ENCODE data around the gene NF1.
"Not testable (repeated sequence)": the region's sequence is repeated elsewhere in the genome, so short reads cannot be mapped to it uniquely, and the experiment has no call there.

Gene NF1

DNA sequence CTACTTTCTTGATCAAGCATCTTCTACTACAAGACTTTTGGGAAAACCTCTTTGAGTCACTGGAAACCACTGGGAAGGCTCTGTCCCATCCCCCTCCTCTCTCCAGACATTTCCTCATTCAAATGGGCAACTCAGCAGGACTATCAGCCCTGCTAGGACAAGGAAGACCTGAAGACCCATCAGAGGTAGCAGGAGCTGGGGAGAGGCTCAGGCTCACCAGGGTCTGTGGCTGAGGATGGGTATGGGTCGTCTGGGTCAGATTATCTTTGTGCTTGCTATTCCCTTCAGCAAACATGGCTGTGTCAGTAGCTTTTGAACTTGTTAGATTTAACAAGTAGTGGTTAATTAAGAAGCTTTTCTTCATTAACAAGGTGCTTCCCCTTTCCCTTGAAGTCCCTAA is 15.0 kb upstream of the NF1 start:
- DNase-seq: no peak

DNA sequence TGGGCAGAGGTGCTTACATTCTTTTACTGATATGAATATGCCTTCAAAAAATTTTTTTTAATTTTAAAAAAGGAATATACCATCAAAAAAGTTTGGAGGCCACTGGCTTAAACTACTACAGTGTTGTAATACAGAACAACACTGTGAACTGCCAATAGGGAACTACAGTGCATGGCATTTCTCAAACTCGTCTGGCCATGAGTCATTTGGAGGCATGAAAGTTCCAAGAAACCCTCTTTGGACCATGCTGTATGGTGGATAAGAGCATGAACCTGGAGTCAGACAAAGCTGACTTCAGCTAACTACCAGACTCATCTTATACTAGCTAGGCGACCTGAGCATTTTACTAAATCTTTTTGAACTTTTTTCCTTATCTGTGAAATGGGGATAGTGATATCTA is 9.2 kb upstream of the NF1 start:
- DNase-seq: no peak

- DNase-seq: no peak
Measured at GRCh38 chr17:31089471-31089870, 5.3 kb upstream of the NF1 start.

- DNase-seq: not testable (repeated sequence)
Measured at GRCh38 chr17:31090650-31091049, 4.1 kb upstream of the NF1 start.

GRCh38 chr17:31092475-31093064 is 2.2 kb upstream of the NF1 start:
- DNase-seq: no peak

GRCh38 chr17:31093866-31094599 is 744 bp upstream of the NF1 start:
- DNase-seq: no peak

DNA sequence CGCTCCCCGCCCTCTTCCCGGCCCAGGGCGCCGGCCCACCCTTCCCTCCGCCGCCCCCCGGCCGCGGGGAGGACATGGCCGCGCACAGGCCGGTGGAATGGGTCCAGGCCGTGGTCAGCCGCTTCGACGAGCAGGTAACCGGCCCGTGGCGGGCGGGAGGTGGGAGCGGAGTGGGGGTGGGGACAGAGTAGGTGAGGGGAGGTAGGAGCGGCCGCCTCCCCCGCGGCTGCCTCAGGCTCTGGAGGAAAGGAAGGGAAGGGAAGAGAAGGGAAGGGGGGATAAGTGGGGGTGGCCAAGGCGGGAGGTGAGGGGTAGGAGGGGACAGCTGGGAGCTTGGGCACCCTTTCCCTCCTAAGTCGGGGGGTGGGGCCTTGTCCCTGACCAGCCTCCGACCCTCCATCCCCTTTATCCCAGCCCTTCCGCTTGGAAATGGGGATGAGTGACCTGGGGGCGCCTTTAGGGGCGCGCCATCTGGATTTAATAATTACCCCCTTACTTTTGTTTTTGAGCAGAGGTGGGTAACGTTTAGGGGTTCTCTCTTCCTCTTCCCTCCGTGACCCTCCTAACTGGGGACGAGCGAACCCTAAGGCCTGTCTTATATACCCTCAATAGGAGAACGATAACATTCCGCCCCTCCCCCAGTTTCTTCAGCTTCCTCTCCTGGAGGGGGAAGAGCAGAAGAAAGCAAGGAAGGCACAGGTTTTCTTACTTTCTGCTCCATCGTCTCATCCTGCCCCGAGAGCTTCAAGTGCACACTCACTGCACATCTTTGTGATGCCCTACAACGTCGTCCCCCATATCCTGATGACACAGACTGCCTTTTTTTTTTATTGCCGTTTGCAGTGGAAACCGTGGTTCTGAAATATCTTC is 694 bp downstream of the NF1 start:
- peak; percentile 13 for DNase-seq

- no peak for DNase-seq
Measured at GRCh38 chr17:31096106-31096436, 1.3 kb downstream of the NF1 start.

DNA sequence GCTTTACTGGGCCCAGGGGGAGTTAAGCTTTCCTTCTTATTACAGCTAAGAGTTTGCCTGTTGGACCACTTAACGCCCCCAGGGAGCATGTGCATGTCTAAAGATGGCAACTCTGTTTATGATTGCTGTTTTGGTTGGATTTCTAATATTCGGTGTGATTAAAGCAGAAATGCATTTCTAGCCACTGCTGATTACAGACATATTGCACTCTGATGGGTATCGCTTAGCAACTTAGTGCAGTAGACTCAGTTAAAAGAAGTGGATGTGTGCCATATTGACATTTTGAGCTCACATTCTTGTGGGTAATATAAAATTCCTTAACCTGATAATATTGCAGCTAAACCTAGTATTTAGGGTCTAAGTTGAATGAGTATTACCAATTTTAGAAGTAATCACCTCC is 4.2 kb downstream of the NF1 start:
- DNase-seq: no peak

- no peak for DNase-seq
Measured at GRCh38 chr17:31100840-31101459, 6.2 kb downstream of the NF1 start.

DNA sequence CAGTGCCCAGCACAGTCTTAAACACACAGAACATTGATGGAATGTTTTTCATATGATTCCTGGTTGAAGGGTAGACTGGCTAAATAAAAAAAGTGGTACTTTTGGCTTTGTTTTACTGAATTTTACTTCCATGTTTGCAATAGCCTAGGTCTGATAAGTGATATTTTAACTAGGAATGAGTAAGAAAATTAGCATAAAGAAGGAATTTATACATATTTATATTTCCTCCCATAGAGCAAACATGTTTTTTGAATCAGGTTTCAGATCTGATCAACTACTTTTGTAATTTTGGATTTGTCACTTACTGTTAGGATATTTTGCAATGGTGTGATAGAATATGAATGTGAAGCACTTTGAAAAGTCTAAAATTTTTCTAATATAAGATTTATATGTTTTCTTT is 7.2 kb downstream of the NF1 start:
- no peak for DNase-seq

DNA sequence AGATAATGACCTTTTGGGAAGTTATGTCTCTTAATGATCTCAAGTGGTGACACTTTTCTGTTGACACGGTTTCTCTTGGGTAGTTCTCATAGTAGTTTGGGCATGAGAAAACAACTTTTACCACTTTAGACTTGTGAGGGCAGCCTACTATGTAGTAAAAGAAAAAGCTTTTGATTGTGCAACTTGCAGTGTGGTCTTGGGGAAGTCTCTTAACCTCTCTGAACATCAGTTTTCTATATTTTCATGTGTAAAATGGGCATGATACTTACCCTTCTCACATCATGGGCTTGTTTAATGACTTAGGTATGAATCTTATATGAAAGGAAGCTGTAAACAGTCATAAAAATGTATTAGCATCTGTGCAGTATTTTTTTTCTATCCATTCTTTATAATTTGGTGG is 11.2 kb downstream of the NF1 start:
- DNase-seq: no peak

DNA sequence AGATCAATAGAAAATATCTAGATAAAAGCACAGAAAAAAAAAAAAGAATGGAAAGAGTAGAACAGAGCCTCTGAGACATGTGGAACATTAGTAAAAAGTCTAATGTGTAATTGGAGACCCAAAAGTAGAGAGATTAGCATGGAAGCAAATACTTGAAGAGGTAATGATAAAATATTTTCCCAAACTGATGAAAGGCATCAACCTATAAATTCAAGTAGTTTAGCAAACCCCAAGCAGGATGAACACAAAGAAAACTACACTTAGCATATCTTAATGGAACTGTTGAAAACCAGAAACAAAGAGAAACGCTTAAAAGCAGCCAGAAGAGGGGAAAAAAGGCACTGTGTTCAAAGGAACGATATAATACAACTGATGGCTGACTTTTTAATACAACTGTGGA is 16.4 kb downstream of the NF1 start:
- no peak for DNase-seq

DNA sequence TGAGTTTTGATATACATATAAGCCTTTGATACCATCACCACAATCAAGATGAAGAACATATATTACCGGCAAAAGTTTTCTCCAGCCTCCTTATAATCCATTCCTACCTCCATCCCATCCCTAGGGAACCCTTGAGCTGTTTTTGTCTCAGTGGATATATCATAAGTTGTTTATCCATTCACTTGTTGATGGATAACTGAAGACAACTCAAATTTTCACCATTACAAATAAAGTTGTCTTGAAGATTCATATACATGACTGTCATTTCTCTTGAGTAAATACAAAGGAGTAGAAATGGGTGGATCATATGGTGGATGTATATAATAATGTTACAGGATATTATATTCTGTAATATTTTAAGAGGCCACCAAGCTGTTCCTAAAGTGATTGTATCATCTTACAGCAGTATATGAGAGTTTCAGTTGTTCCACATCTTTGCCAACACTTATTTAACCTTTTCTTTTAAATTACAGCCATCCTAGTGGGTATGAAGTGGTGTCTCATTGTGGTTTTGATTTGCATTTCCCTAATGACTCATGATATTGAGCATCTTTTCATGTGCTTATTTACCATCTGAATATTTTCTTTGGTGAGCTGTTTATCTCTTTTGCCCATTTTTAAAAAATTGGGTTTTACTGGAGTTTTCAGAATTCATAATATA is 17.4 kb downstream of the NF1 start:
- DNase-seq: peak; percentile 35

DNA sequence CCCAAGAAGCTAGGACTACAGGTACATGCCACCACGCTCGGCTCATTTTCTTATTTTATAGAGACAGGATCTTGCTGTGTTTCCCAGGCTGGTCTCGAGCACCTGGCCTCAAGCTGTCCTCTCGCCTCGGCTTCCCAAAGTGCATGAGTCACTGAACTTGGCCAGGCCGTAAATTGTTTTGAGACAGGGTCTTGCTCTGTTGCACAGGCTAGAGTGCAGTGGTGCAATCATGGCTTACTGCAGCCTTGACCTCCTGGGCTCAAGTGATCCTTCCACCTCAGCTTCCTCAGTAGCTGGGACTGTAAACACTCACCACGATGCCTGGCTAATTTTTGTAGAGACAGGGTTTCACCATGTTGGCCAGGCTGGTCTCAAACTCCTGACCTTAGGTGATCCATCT is 18.6 kb downstream of the NF1 start:
- DNase-seq: not testable (repeated sequence)

GRCh38 chr17:31113939-31114338 is 19.2 kb downstream of the NF1 start:
- no peak for DNase-seq

GRCh38 chr17:31114956-31115555 is 20.3 kb downstream of the NF1 start:
- no peak for DNase-seq

DNA sequence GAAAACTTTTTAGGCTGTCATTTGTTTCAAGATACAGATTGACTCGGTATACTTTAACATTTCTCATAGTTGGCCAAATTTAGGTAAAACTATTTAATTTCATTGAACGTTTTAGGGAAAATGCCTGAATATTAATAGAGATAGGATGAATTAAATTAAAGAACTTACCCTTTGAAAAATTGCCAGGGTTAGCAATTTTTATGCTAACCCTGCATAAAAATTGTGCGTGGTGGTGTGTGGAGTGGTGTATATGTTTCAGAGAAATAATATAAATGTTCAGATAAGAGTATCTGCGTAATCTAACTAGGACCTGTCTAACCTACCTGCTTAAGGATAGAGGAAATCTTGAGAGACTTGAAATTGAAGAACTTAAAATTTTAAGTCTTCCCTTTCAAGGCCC is 21.4 kb downstream of the NF1 start:
- DNase-seq: no peak

GRCh38 chr17:31122746-31123145 is 28.0 kb downstream of the NF1 start:
- DNase-seq: no peak

DNA sequence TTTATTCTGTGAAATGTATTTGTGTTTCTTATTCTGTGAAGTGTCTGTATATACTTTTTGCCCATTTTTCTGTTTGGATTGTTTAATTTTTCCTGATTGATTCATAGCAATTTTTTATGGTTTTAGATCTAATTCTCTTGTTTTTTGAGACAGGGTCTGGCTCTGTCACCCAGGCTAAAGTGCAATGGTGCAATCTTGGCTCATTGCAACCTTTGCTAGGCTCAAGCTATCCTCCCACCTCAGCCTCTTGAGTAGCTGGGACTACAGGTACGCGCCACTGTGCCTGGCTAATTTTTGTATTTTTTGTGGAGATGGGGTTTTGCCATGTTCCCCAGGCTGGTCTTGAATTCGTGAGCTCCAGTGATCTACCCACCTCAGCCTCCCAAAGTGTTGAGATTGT is 31.5 kb downstream of the NF1 start:
- no peak for DNase-seq

- DNase-seq: no peak
Measured at GRCh38 chr17:31128241-31128640, 33.5 kb downstream of the NF1 start.
